Thoracic aorta (tissue), 2 donors: ENCODE measurements around the gene SERTAD2. TPM values are rescaled to one million over a fixed set of nuclear protein-coding genes. Genes with fewer than 3 reads are reported as not detected.

Experiments used
- ATAC-seq: fragments of 150-250 bp; one replicate; pipeline ENCODE4 v1.8.0; 2017; ENCODE audit warnings: low read depth; ENCODE audit not compliant: insufficient number of reproducible peaks, low FRiP score
- DNase-seq: peaks from one replicate; pipeline ENCODE4 v3.0.0-alpha.2; 2020; ENCODE audit warnings: low spot score
- H3K27ac ChIP-seq, 2 donors: fragments of 200-600 bp; sonication (generic); 1 replicate in 1 of 2; 2 replicates in 1 of 2; pipeline ENCODE4 v1.5.1; 2016; ENCODE audit warnings: mild to moderate bottlenecking in 2 of 2, moderate library complexity in 2 of 2
- H3K27me3 ChIP-seq: fragments of 200-600 bp; sonication (generic); replicated peaks from 2 replicates; pipeline ENCODE4 v1.6.0; 2016; ENCODE audit warnings: mild to moderate bottlenecking; ENCODE audit not compliant: insufficient read depth
- H3K36me3 ChIP-seq: fragments of 200-600 bp; sonication (generic); one replicate; pipeline ENCODE4 v1.5.1; 2016
- H3K4me1 ChIP-seq, 2 donors: fragments of 200-600 bp; sonication (generic); 1 replicate in 1 of 2; 2 replicates in 1 of 2; pipeline versions ENCODE4 v1.5.1 to v1.6.0; 2016; ENCODE audit warnings: low read depth in 2 of 2, mild to moderate bottlenecking in 1 of 2; ENCODE audit not compliant: control insufficient read depth in 1 of 2
- H3K4me3 ChIP-seq: fragments of 200-600 bp; sonication (generic); 2 replicates; pipeline ENCODE4 v1.5.1; 2016; ENCODE audit warnings: mild to moderate bottlenecking
- H3K9me3 ChIP-seq: fragments of 200-600 bp; sonication (generic); 2 replicates; pipeline ENCODE4 v1.5.1; 2016
- CTCF ChIP-seq: fragments of 200-600 bp; sonication (generic); IDR thresholded peaks from one replicate; pipeline ENCODE4 v1.5.1; 2019; ENCODE audit warnings: antibody characterized with exemption
- total RNA-seq, 2 donors: library from RNA; depleted of rRNA; stranded (reverse); fragments of >200 nt; gene quantifications; one replicate each; pipeline versions ENCODE4 v1.1.0 to v1.2.3, GENCODE V29; 2016

SERTAD2 gene
- total RNA-seq, 2 donors from 2014 or later = 17.9 to 31.9 TPM

- no peak overlapping the region for H3K27ac ChIP-seq
- no peak for ATAC-seq
Observed at GRCh38 chr2:64626963-64627760, 26.6 kb downstream of the SERTAD2 start.

DNA sequence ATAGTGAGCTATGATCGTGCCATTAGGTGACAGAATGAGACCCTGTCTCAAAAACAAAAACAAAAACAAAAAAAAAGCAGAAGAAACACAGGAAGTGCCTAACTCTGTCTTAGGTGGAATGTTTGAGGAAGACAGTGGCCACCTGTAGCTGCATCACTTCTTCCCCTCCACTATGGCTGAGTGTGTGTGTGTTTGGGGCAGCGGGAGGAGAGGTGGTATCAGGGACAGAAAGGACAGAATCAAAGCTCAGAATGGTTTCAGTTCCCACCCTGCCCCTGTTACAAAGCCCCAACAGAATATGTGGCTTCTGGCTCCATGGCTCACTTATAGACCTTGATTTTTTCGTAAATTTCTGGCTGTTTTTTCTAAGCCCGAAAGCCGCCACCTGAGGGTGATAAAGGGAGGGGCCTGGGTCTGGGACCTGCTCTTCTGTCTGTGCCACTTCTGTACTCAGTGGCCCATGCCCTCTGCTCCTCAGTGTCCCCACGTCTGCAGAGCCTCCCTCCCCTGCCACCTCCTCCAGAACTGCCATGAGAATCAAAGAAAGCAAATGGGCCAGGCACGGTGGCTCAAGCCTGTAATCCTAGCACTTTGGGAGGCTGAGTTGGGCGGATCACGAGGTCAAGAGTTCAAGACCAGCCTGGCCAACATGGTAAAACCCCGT lies 27.4 kb downstream of the SERTAD2 start:
- H3K4me1 ChIP-seq = no peaks in the 10 kb centered on the region
- ATAC-seq = no peak
- no peaks in the 10 kb centered on the region for H3K9me3 ChIP-seq
- no peaks in the 10 kb centered on the region for H3K36me3 ChIP-seq
- no peaks in the 10 kb centered on the region for H3K27me3 ChIP-seq
- no peak overlapping the region for H3K4me3 ChIP-seq
- no peak for TF ChIP-seq CTCF
- no peak for DNase-seq
- no peak overlapping the region for H3K27ac ChIP-seq

More at GRCh38 chr2:64626963-64627760, 26.6 kb downstream of the SERTAD2 start:
- no peaks in the 10 kb centered on the region for H3K27me3 ChIP-seq
- H3K4me3 ChIP-seq = no peak overlapping the region
- TF ChIP-seq CTCF = no peak
- no peaks in the 10 kb centered on the region for H3K36me3 ChIP-seq
- no peaks in the 10 kb centered on the region for H3K4me1 ChIP-seq
- no peak for DNase-seq
- H3K9me3 ChIP-seq = no peaks in the 10 kb centered on the region

DNA sequence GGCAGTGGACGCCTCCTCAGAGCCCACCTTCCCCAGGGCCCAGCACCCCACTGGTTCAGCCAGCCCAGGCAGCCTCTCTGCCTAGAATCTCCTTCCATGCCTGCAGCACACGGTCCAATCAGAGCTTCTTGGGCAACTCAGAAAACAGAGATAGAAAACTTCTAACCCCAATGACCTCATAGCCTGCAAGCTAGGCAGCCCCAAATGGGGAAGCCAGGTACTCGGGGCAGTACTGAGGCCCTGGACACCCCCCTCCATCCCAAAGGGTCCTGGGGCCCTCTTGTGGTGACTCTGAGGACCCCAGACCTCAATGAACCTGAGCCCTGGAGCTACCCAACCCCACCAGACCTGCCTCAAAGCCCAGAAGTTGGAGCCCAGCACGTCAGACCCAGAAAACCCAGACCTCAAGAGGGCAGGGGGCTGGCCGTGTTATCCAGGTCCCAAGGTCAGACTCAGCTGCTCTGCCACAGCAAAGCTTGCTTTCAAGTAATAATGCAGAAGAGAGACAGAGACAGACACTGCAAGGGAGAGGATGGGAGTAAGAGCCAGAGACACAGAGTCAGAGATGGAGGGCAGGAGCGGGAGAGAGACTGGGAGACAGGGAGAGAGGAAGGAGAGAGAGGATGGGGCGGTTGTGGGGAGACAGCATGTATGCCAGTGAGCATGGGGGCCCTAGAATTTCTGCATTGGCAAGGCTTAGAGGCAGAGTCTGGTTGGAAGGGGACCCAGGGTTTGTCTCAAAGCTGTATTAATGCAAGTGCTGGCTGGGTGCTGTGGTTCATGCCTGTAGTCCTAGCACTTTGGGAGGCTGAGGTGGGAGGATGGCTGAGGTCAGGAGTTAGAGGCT lies 28.2 kb downstream of the SERTAD2 start:
- Histone ChIP-seq H3K27ac (no peak overlapping the region), H3K36me3 (no peaks in the 10 kb centered on the region), H3K4me3 (no peak overlapping the region), H3K4me1 (no peaks in the 10 kb centered on the region), H3K9me3 (no peaks in the 10 kb centered on the region), H3K27me3 (no peaks in the 10 kb centered on the region)
- DNase-seq (no peak), ATAC-seq (no peak)
- TF ChIP-seq CTCF = no peak

DNA sequence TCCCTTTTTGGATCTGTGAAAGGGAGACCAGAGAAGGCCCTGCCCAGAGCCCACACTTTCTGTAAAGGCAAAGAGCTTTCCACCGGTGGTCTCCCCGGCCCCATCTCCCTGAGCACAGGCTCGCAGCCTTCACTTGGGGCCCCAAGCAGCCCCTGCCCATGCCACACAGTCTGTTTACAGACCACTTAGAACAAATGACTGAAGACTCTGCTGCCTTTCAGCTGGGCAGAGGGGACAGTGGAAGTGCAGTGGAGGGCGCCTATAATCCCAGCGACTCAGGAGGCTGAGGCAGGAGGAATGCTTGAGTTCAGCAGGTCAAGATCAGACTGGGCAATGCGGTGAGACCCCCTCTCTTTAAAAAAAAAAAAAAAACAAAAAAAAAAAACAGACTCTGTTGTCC lies 28.9 kb downstream of the SERTAD2 start:
- DNase-seq = no peak
- no peaks in the 10 kb centered on the region for H3K27me3 ChIP-seq
- H3K4me1 ChIP-seq = no peaks in the 10 kb centered on the region

More for the DNA sequence above, 28.9 kb downstream of the SERTAD2 start:
- ATAC-seq = no peak
- no peaks in the 10 kb centered on the region for H3K9me3 ChIP-seq
- TF ChIP-seq CTCF = no peak
- no peak overlapping the region for H3K4me3 ChIP-seq
- H3K36me3 ChIP-seq = no peaks in the 10 kb centered on the region
- no peak overlapping the region for H3K27ac ChIP-seq
